GM06990 (cell line): ENCODE results near the gene EHMT1.
"Not testable (repeated sequence)": the region's sequence is repeated elsewhere in the genome, so short reads cannot be mapped to it uniquely, and the experiment has no call there.

Source experiments
- DNase-seq: peaks from one replicate; pipeline ENCODE4 v3.0.0-alpha.2; 2011; ENCODE audit not compliant: insufficient read length; ENCODE audit errors: extremely low read depth
- H3K27me3 ChIP-seq: replicated peaks from 2 replicates; pipeline ENCODE4 v1.6.0; 2011; ENCODE audit warnings: low read length; ENCODE audit not compliant: control insufficient read depth, insufficient read depth
- H3K36me3 ChIP-seq: 2 replicates; pipeline ENCODE4 v1.5.1; 2011; ENCODE audit warnings: low read length; ENCODE audit not compliant: control insufficient read depth, insufficient read depth
- H3K4me3 ChIP-seq: replicated peaks from 2 replicates; pipeline ENCODE4 v1.5.1; 2011; ENCODE audit warnings: low read depth, mild to moderate bottlenecking, control low read depth, low read length
- TF ChIP-seq, protein P1 (sequence below): IDR thresholded peaks from 2 replicates; pipeline ENCODE4 v1.5.1; 2011; ENCODE audit warnings: low read length, control low read depth, mild to moderate bottlenecking, inconsistent platforms; ENCODE audit not compliant: insufficient read depth, poor library complexity, severe bottlenecking

Gene EHMT1

DNA sequence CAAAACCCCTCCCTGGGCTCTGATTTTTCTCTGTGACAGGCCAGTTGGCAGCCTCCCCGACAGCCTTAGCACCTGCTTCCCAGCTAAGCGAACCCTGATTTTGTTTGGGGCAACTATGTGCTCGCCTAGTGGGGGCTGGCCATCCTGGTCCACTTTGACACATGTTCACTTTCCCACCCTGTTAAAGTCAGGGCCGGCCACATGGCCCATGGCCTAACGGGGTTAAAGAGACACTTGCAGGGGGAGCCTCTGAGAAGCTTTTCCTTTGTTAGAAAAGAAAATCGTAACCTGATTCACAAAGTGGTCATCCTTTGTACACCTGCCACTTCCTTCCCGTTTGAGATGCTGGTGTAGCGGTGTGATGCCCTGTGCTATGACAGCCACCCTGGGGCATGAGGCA lies 257.5 kb downstream of the EHMT1 start:
- TF ChIP-seq, protein P1, sequence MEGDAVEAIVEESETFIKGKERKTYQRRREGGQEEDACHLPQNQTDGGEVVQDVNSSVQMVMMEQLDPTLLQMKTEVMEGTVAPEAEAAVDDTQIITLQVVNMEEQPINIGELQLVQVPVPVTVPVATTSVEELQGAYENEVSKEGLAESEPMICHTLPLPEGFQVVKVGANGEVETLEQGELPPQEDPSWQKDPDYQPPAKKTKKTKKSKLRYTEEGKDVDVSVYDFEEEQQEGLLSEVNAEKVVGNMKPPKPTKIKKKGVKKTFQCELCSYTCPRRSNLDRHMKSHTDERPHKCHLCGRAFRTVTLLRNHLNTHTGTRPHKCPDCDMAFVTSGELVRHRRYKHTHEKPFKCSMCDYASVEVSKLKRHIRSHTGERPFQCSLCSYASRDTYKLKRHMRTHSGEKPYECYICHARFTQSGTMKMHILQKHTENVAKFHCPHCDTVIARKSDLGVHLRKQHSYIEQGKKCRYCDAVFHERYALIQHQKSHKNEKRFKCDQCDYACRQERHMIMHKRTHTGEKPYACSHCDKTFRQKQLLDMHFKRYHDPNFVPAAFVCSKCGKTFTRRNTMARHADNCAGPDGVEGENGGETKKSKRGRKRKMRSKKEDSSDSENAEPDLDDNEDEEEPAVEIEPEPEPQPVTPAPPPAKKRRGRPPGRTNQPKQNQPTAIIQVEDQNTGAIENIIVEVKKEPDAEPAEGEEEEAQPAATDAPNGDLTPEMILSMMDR = no peak
- no peaks in the 10 kb centered on the region for H3K36me3 ChIP-seq
- DNase-seq = no peak
- H3K4me3 ChIP-seq = no peak overlapping the region
- no peaks in the 10 kb centered on the region; the same call in 1 of the 2 replicates for H3K27me3 ChIP-seq

DNA sequence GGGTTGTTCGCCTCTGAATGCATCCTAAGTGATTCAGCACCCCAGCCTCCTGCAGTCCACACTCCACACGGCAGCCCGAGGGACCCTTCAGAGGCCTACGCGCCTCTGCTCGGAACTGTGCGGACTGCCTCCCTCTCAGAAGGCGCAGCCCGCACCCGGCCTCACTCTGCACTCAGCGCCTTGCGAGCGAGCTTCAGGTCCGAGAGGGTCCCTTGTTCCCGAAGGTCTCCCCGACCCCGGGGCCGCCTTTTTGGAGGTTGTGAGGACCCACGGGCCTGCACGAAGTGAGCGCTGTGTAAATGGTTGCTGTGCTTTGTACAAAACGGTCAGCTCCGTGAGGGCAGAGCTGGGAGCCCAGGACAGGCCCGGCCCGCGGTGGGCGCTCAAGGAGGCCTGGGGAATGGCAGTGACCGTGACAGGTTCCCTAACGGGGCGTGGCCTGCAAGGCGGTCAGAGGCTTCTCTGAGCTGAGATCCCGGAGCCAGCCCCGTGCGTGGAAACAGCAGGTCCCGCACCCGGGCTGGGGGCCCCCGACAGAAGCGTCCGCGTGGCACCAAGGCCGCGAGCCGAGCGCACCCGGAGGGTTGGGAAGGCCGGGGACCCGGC lies 258.1 kb downstream of the EHMT1 start:
- no peak overlapping the region for H3K4me3 ChIP-seq
- H3K27me3 ChIP-seq = no peaks in the 10 kb centered on the region; the same call in 1 of the 2 replicates
- TF ChIP-seq, protein P1 = no peak
- H3K36me3 ChIP-seq = no peaks in the 10 kb centered on the region
- DNase-seq = no peak

DNA sequence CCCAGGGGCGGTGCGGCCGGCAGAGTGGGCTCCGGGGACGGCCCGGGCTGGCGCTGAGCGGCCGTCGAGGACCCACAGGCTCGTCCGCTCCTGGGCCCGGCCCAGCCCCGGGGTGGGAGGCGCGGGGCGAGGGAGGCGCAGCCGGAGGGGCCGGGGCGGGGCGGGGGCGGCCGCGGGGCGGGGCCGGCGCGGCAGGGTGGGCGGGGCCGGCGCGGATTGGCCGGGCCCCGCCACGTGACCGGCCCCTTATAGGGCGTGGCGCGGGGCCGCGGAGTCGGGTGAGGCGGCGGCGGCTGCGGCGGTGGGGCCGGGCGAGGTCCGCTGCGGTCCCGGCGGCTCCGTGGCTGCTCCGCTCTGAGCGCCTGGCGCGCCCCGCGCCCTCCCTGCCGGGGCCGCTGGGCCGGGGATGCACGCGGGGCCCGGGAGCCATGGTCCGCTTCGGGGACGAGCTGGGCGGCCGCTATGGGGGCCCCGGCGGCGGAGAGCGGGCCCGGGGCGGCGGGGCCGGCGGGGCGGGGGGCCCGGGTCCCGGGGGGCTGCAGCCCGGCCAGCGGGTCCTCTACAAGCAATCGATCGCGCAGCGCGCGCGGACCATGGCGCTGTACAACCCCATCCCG lies 258.8 kb downstream of the EHMT1 start, which contains the start of gene CACNA1B:
CACNA1B (plus strand) TSS at position 277 of the 617 bp plus-strand sequence; CDS start at position 429, 152 bp downstream.
- H3K27me3 ChIP-seq = not testable (repeated sequence)

DNA sequence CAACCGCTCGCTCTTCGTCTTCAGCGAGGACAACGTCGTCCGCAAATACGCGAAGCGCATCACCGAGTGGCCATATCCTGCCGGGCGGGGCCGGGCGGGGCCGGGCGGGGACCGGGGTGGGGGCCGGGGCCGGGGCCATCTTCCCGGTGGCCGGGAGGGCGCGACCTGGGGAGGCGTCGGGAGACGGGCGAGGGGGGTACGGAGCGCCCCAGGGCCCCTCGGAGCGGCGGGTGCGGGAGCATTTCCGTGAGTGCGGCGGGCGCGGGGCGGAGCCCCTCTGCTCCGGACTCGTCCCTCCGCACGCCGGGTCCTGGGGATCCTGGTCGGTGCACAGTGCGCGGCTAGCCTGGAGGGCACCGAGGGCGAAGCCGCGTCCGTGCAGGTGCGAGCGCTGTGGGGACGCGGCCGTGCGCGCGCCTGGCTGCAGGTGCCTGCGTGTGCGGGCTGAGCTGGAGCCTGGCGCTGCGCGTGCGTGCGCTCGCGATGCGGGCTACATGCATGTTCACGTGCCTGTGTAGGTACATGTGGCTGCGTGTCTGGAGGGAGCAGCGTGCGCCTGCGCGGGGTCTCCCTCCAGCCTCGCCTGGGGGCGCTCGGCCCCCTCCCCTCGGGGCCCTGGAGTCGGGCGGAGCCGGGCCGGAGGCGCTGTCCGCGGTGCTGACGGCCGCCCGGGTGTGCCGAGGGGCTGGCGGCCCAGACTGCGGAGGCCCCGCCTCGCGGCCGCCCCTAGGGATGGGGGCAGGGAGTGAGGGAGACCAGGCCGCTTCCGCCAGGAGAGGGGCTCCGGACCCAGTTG lies 259.5 kb downstream of the EHMT1 start:
- peak; percentile 36 for DNase-seq
- Histone ChIP-seq H3K27me3 (no peaks in the 10 kb centered on the region; the same call in 1 of the 2 replicates), H3K4me3 (no peak overlapping the region; the same call in 1 of the 2 replicates), H3K36me3 (no peaks in the 10 kb centered on the region)
- TF ChIP-seq, protein P1 = no peak

More for the DNA sequence above, 258.8 kb downstream of the EHMT1 start, which contains the start of gene CACNA1B:
- not testable (repeated sequence) for H3K36me3 ChIP-seq, DNase-seq, H3K4me3 ChIP-seq

DNA sequence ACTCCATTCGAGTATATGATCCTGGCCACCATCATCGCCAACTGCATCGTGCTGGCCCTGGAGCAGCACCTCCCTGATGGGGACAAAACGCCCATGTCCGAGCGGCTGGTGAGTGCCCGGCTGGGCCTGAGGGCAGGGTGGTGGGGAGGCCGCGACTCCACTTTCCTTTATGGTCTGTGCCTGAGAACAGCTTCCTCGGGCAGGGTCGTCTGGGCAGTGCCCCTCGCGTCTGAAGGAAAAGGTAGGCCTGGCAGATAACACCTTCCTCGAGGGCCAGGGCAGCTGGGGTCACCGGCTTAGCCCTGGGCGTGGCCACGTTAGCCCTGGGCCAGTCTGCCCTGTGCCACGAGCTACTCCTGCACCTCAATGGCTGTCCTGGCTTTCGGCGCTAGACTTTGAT lies 260.2 kb downstream of the EHMT1 start:
- TF ChIP-seq, protein P1 = no peak
- DNase-seq = no peak
- no peaks in the 10 kb centered on the region; the same call in 1 of the 2 replicates for H3K27me3 ChIP-seq
- no peaks in the 10 kb centered on the region for H3K36me3 ChIP-seq
- no peak overlapping the region for H3K4me3 ChIP-seq

DNA sequence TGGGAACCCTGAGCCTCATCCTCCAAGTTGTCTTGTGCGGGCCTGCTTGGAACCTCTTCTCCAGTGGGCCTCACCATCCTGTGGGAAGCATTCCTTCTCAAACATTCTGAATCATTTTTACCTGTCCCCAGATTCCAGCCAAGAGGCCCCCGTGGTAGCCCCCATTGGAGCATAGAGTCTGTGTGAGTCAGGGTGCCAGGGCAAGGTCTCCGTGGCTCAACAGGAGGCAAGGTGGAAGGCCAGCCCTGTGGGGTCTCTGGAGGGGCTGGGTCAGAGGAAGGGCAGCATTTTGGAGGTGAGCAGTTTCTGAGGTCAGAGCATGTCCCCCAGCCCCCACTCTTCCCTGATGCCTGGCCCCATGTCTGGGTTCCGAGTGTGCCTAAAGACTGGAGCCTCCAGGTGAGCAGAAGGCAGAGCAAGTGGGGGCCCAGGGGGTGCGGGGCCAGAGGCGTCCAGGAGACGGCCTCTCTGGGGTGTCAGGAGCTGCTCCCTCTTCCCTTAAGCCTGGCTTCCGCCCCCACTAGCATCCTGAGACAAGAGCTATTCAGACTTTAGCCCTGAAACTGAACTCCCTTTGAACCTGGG lies 260.9 kb downstream of the EHMT1 start:
- H3K4me3 ChIP-seq = no peak overlapping the region
- no peak for DNase-seq
- TF ChIP-seq, protein P1 = no peak
- no peaks in the 10 kb centered on the region for H3K36me3 ChIP-seq
- no peaks in the 10 kb centered on the region; the same call in 1 of the 2 replicates for H3K27me3 ChIP-seq
